WTC11 (cell line): Measurements from ENCODE around the gene SYNJ2.

Experiments
- AFF4 ChIP-seq: sonication (generic); formaldehyde crosslinking; IDR thresholded peaks from 2 replicates; pipeline ENCODE4 v1.8.1; 2023; ENCODE audit warnings: mild to moderate bottlenecking, missing genetic modification reagents, borderline replicate concordance
- ATF1 ChIP-seq: sonication (generic); formaldehyde crosslinking; IDR thresholded peaks from 2 replicates; pipeline ENCODE4 v1.8.1; 2023; ENCODE audit warnings: mild to moderate bottlenecking, moderate library complexity, missing genetic modification reagents
- ATF6 ChIP-seq: sonication (generic); formaldehyde crosslinking; IDR thresholded peaks from 2 replicates; pipeline ENCODE4 v1.8.1; 2023; ENCODE audit warnings: mild to moderate bottlenecking, missing genetic modification reagents
- ELF4 ChIP-seq: sonication (generic); formaldehyde crosslinking; IDR thresholded peaks from 2 replicates; pipeline ENCODE4 v1.8.1; 2022; ENCODE audit warnings: low read depth, mild to moderate bottlenecking, moderate library complexity, missing genetic modification reagents
- MAX ChIP-seq: sonication (generic); formaldehyde crosslinking; IDR thresholded peaks from 2 replicates; pipeline ENCODE4 v1.8.0; 2022; ENCODE audit warnings: mild to moderate bottlenecking, missing genetic modification reagents
- RELA ChIP-seq: sonication (generic); formaldehyde crosslinking; IDR thresholded peaks from 2 replicates; pipeline ENCODE4 v1.8.1; 2022; ENCODE audit warnings: missing genetic modification reagents, mild to moderate bottlenecking, borderline replicate concordance
- TF ChIP-seq, protein P1 (sequence below): fragments of 200-600 bp; IDR thresholded peaks from 2 replicates; pipeline ENCODE4 v1.8.0; 2022; ENCODE audit warnings: antibody characterized with exemption
- TF ChIP-seq, protein P2 (sequence below): sonication (generic); formaldehyde crosslinking; IDR thresholded peaks from 2 replicates; pipeline ENCODE4 v1.8.1; 2022; ENCODE audit warnings: low read depth, mild to moderate bottlenecking, moderate library complexity, missing genetic modification reagents, borderline replicate concordance
- TF ChIP-seq, protein P3 (sequence below): sonication (generic); formaldehyde crosslinking; IDR thresholded peaks from 2 replicates; pipeline ENCODE4 v1.8.1; 2023; ENCODE audit warnings: mild to moderate bottlenecking, missing genetic modification reagents, moderate library complexity

DNA sequence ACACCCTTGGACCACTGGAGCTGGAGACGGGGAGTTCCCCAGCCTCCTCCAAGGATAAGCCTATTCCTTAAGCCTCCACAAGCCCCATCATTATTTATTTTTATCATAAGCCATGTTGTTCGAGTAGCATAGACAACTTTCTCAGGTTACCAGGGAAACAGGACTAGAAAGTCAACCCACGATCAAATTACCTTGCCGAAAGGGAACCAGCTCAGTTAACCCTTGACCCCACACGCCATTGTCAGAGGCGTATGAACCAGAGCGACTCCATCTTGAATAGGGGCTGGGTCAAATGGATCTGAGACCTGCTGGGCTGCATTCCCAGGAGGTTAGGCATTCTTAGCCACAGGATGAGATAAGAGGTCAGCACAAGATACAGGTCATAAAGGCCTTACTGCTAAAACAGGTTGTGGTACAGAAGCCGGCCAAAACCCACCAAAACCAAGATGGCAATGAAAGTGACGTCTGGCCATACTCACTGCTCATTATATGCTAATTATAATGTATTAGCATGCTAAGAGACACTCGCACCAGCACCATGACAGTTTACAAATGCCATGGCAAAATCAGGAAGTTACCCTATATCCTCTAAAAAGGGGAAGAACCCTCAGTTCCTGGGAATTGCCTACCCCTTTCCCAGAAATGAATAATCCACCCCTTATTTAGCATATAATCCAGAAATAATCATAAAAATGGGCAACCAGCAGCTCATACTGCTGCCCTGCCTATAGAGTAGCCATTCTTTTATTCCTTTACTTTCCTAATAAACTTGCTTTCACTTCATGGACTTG is 22.4 kb downstream of the SYNJ2 start:
- TF ChIP-seq, protein P1, sequence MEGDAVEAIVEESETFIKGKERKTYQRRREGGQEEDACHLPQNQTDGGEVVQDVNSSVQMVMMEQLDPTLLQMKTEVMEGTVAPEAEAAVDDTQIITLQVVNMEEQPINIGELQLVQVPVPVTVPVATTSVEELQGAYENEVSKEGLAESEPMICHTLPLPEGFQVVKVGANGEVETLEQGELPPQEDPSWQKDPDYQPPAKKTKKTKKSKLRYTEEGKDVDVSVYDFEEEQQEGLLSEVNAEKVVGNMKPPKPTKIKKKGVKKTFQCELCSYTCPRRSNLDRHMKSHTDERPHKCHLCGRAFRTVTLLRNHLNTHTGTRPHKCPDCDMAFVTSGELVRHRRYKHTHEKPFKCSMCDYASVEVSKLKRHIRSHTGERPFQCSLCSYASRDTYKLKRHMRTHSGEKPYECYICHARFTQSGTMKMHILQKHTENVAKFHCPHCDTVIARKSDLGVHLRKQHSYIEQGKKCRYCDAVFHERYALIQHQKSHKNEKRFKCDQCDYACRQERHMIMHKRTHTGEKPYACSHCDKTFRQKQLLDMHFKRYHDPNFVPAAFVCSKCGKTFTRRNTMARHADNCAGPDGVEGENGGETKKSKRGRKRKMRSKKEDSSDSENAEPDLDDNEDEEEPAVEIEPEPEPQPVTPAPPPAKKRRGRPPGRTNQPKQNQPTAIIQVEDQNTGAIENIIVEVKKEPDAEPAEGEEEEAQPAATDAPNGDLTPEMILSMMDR, result no peak
- TF ChIP-seq RELA (no peak), AFF4 (CRISPR knock-in tag) (no peak), ATF1 (no peak), ELF4 (no peak), MAX (CRISPR knock-in tag) (no peak), ATF6 (CRISPR knock-in tag) (no peak)
- TF ChIP-seq, protein P2, sequence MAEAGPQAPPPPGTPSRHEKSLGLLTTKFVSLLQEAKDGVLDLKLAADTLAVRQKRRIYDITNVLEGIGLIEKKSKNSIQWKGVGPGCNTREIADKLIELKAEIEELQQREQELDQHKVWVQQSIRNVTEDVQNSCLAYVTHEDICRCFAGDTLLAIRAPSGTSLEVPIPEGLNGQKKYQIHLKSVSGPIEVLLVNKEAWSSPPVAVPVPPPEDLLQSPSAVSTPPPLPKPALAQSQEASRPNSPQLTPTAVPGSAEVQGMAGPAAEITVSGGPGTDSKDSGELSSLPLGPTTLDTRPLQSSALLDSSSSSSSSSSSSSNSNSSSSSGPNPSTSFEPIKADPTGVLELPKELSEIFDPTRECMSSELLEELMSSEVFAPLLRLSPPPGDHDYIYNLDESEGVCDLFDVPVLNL, result no peak
- TF ChIP-seq, protein P3, sequence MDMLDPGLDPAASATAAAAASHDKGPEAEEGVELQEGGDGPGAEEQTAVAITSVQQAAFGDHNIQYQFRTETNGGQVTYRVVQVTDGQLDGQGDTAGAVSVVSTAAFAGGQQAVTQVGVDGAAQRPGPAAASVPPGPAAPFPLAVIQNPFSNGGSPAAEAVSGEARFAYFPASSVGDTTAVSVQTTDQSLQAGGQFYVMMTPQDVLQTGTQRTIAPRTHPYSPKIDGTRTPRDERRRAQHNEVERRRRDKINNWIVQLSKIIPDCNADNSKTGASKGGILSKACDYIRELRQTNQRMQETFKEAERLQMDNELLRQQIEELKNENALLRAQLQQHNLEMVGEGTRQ (CRISPR knock-in tag), result no peak
